ENCODE data around the gene TCF12. TPM values are rescaled to one million over a fixed set of nuclear protein-coding genes. Genes with fewer than 3 reads are reported as not detected.

The TCF12 gene
- total and polyA plus RNA-seq, 11 donors, result 6.5 to 77.3 (median 43.5) TPM

GRCh38 chr15:56940388-56940787, 21.9 kb downstream of the TCF12 start:
- ATAC-seq (no peak), DNase-seq (no peak)
- no peak overlapping the region for H3K4me3 ChIP-seq
- intact Hi-C loops (cut with DNase I), result no loop called here
- H3K9me3 ChIP-seq, result peaks cover 0 to 21% (median 0%) of the 10 kb centered on the region in 12 donors
- peaks cover 0 to 44% (median 8%) of the 10 kb centered on the region in 12 donors for H3K4me1 ChIP-seq
- no peak for TF ChIP-seq POLR2A (IDR thresholded peaks at IDR 0.05)
- no peak overlapping the region for H3K27ac ChIP-seq
- H3K36me3 ChIP-seq, result no peaks in the 10 kb centered on the region
- no peaks in the 10 kb centered on the region for H3K27me3 ChIP-seq

GRCh38 chr15:56942118-56942517, 23.7 kb downstream of the TCF12 start:
- intact Hi-C loops (cut with DNase I), result no loop called here
- TF ChIP-seq POLR2A (IDR thresholded peaks at IDR 0.05), result no peak
- TF ChIP-seq CTCF (IDR thresholded peaks at IDR 0.05), result no peak
- no peak for DNase-seq
- H3K4me3 ChIP-seq, result no peak overlapping the region
- peaks cover 0 to 43% (median 8%) of the 10 kb centered on the region in 12 donors for H3K4me1 ChIP-seq
- H3K9me3 ChIP-seq, result peaks cover 0 to 21% (median 7%) of the 10 kb centered on the region in 12 donors
- peaks cover 0 to 6% (median 0%) of the 10 kb centered on the region in 9 donors for H3K36me3 ChIP-seq
- H3K27ac ChIP-seq, result no peak overlapping the region
- no peak for ATAC-seq
- H3K27me3 ChIP-seq, result no peaks in the 10 kb centered on the region

- H3K27me3 ChIP-seq, result no peaks in the 10 kb centered on the region
- peaks cover 0 to 21% (median 7%) of the 10 kb centered on the region in 12 donors for H3K9me3 ChIP-seq
- intact Hi-C loops (cut with DNase I), result no loop called here
- H3K4me1 ChIP-seq, result peaks cover 0 to 37% (median 10%) of the 10 kb centered on the region in 12 donors
- WGBS, 4 donors, result 95 to 97% (median 96%) methylated on average over 1 of the region's 1 CpG
- no peak for ATAC-seq
- H3K27ac ChIP-seq, result no peak overlapping the region
- H3K36me3 ChIP-seq, result peaks cover 0 to 6% (median 0%) of the 10 kb centered on the region in 9 donors
- H3K4me3 ChIP-seq, result no peak overlapping the region
- no peak for DNase-seq
- TF ChIP-seq POLR2A (IDR thresholded peaks at IDR 0.05), result no peak
Observed at GRCh38 chr15:56943403-56943802, 25.0 kb downstream of the TCF12 start.

GRCh38 chr15:56944485-56944884, 26.0 kb downstream of the TCF12 start:
- H3K9me3 ChIP-seq, result peaks cover 0 to 21% (median 7%) of the 10 kb centered on the region in 12 donors
- intact Hi-C loops (cut with DNase I), result no loop called here
- TF ChIP-seq CTCF (IDR thresholded peaks at IDR 0.05), result no peak
- no peak for TF ChIP-seq POLR2A (IDR thresholded peaks at IDR 0.05)
- peaks cover 0 to 46% (median 14%) of the 10 kb centered on the region in 12 donors for H3K4me1 ChIP-seq
- ATAC-seq, result no peak
- WGBS, 4 donors, result 50 to 62% (median 57%) methylated on average over 1 of the region's 1 CpG
- no peak for DNase-seq
- H3K4me3 ChIP-seq, result no peak overlapping the region
- no peak overlapping the region for H3K27ac ChIP-seq
- no peaks in the 10 kb centered on the region for H3K27me3 ChIP-seq
- peaks cover 0 to 6% (median 0%) of the 10 kb centered on the region in 9 donors for H3K36me3 ChIP-seq

- H3K9me3 ChIP-seq, result peaks cover 0 to 21% (median 7%) of the 10 kb centered on the region in 12 donors
- peaks cover 0 to 6% (median 0%) of the 10 kb centered on the region in 9 donors for H3K36me3 ChIP-seq
- H3K4me3 ChIP-seq, result no peak overlapping the region
- no peak for TF ChIP-seq CTCF (IDR thresholded peaks at IDR 0.05)
- WGBS, 4 donors, result 95 to 99% (median 99%) methylated on average over 3 of the region's 3 CpGs
- intact Hi-C loops (cut with DNase I), result no loop called here
- no peak overlapping the region for H3K27ac ChIP-seq
- H3K4me1 ChIP-seq, result peaks cover 0 to 51% (median 16%) of the 10 kb centered on the region in 12 donors
- DNase-seq (no peak), ATAC-seq (no peak)
- no peaks in the 10 kb centered on the region for H3K27me3 ChIP-seq
Observed at GRCh38 chr15:56946150-56946549, 27.7 kb downstream of the TCF12 start.
